Smooth muscle cell (in vitro differentiated cells): ENCODE data around the gene ZNF763. TPM values are rescaled to one million over a fixed set of nuclear protein-coding genes. Genes with fewer than 3 reads are reported as not detected.

ENCODE experiments used
- DNase-seq: peaks from one replicate; lab custom pipeline; 2025; ENCODE audit not compliant: unreplicated experiment; lab: John Stamatoyannopoulos, UW
- H2AFZ ChIP-seq: fragments of 200-600 bp; sonication (generic); 2 replicates; pipeline ENCODE4 v1.6.0; 2016; ENCODE audit warnings: antibody characterized with exemption, low read depth, mild to moderate bottlenecking
- H3F3A ChIP-seq: fragments of 200-600 bp; sonication (generic); 2 replicates; pipeline ENCODE4 v1.6.0; 2017; ENCODE audit warnings: antibody characterized with exemption, low read depth
- H3K27ac ChIP-seq: fragments of 200-600 bp; sonication (generic); 2 replicates; pipeline ENCODE4 v1.5.1; 2016; ENCODE audit warnings: low read depth, mild to moderate bottlenecking
- H3K27me3 ChIP-seq: fragments of 200-600 bp; sonication (generic); 2 replicates; pipeline ENCODE4 v1.6.1; 2016; ENCODE audit warnings: low read depth, mild to moderate bottlenecking
- H3K36me3 ChIP-seq: fragments of 200-600 bp; sonication (generic); 2 replicates; pipeline ENCODE4 v1.5.1; 2016; ENCODE audit warnings: low read depth
- H3K4me1 ChIP-seq: fragments of 200-600 bp; sonication (generic); 2 replicates; pipeline ENCODE4 v1.5.1; 2016; ENCODE audit warnings: low read depth
- H3K4me2 ChIP-seq: fragments of 200-600 bp; sonication (generic); 2 replicates; pipeline ENCODE4 v1.6.0; 2016; ENCODE audit warnings: mild to moderate bottlenecking
- H3K4me3 ChIP-seq: fragments of 200-600 bp; sonication (generic); 2 replicates; pipeline ENCODE4 v1.5.1; 2016; ENCODE audit warnings: mild to moderate bottlenecking
- H3K79me2 ChIP-seq: fragments of 200-600 bp; sonication (generic); 2 replicates; pipeline ENCODE4 v1.6.0; 2016; ENCODE audit warnings: low read depth, mild to moderate bottlenecking
- H3K9ac ChIP-seq: fragments of 200-600 bp; sonication (generic); 2 replicates; pipeline ENCODE4 v1.6.0; 2016; ENCODE audit warnings: low read depth
- H3K9me3 ChIP-seq: fragments of 200-600 bp; sonication (generic); replicated peaks from 2 replicates; pipeline ENCODE4 v1.5.1; 2016; ENCODE audit warnings: low read depth
- H4K20me1 ChIP-seq: fragments of 200-600 bp; sonication (generic); 2 replicates; pipeline ENCODE4 v1.6.0; 2016; ENCODE audit warnings: low read depth
- CTCF ChIP-seq: fragments of 200-600 bp; sonication (generic); IDR thresholded peaks from 2 replicates; pipeline ENCODE4 v1.5.1; 2017; ENCODE audit warnings: borderline replicate concordance, mild to moderate bottlenecking, antibody characterized with exemption; ENCODE audit not compliant: insufficient read depth, poor library complexity, severe bottlenecking
- WGBS: methylation state at CpG from one replicate; pipeline ENCODE4 v1.1.7; 2016; ENCODE audit warnings: low lambda C conversion rate; 5-methylcytosine and 5-hydroxymethylcytosine counted together
- polyA plus RNA-seq: library from polyadenylated mRNA; unstranded; fragments of >200 nt; fragmentation: Nextera tagmentation; extraction: Ambion mirVana; gene quantifications from 2 replicates; pipeline ENCODE4 v1.2.1, GENCODE V29; 2016
- total RNA-seq: library from RNA; depleted of rRNA; stranded (reverse); fragments of >200 nt; gene quantifications from 2 replicates; pipeline ENCODE4 v1.2.3, GENCODE V29; 2014

Gene ZNF763
- total and polyA plus RNA-seq, 2 experiments from 2014 or later, result 0.53 to 1.6 TPM

- no peak overlapping the region for H3K9ac ChIP-seq
- H3K4me2 ChIP-seq, result no peak overlapping the region
- DNase-seq, result no peak
- no peak overlapping the region for H3K27ac ChIP-seq
- H3K79me2 ChIP-seq, result peaks cover 14% of the 10 kb centered on the region
- 91% methylated on average over 1 of the region's 1 CpG for WGBS
- H3K36me3 ChIP-seq, result no peaks in the 10 kb centered on the region
- no peak overlapping the region for H2AFZ ChIP-seq
- TF ChIP-seq CTCF, result no peak
- no peaks in the 10 kb centered on the region for H3K9me3 ChIP-seq
- no peaks in the 10 kb centered on the region for H3K27me3 ChIP-seq
- H4K20me1 ChIP-seq, result no peaks in the 10 kb centered on the region
- no peaks in the 10 kb centered on the region for H3K4me1 ChIP-seq
- H3F3A ChIP-seq, result no peaks in the 10 kb centered on the region
- no peak overlapping the region for H3K4me3 ChIP-seq
Measured at GRCh38 chr19:11995174-11995573, 30.3 kb downstream of the ZNF763 start.

- no peak for DNase-seq
- H3K4me2 ChIP-seq, result no peak overlapping the region
- peaks cover 4% of the 10 kb centered on the region for H3K79me2 ChIP-seq
Measured at GRCh38 chr19:12000152-12000981, 35.5 kb downstream of the ZNF763 start.

GRCh38 chr19:12015015-12015752, 50.3 kb downstream of the ZNF763 start:
- H3K4me2 ChIP-seq, result no peak overlapping the region
- 98% methylated on average over 9 of the region's 9 CpGs for WGBS
- peaks cover 54% of the 10 kb centered on the region for H3K36me3 ChIP-seq

More at GRCh38 chr19:12000152-12000981, 35.5 kb downstream of the ZNF763 start:
- H3K9ac ChIP-seq, result no peak overlapping the region
- no peaks in the 10 kb centered on the region for H4K20me1 ChIP-seq
- H2AFZ ChIP-seq, result no peak overlapping the region
- WGBS, result 91% methylated on average over 9 of the region's 9 CpGs
- H3K9me3 ChIP-seq, result no peaks in the 10 kb centered on the region
- H3F3A ChIP-seq, result no peaks in the 10 kb centered on the region
- no peak overlapping the region for H3K27ac ChIP-seq
- no peak overlapping the region for H3K4me3 ChIP-seq
- no peaks in the 10 kb centered on the region for H3K36me3 ChIP-seq
- H3K4me1 ChIP-seq, result no peaks in the 10 kb centered on the region
- no peak for TF ChIP-seq CTCF
- no peaks in the 10 kb centered on the region for H3K27me3 ChIP-seq

More at GRCh38 chr19:12015015-12015752, 50.3 kb downstream of the ZNF763 start:
- TF ChIP-seq CTCF, result no peak
- H3K9ac ChIP-seq, result no peak overlapping the region
- peaks cover 60% of the 10 kb centered on the region for H3K9me3 ChIP-seq
- H3K4me3 ChIP-seq, result peak overlapping the region; percentile 9
- H3K27ac ChIP-seq, result no peak overlapping the region
- peaks cover 11% of the 10 kb centered on the region for H3F3A ChIP-seq
- no peaks in the 10 kb centered on the region for H3K27me3 ChIP-seq
- no peaks in the 10 kb centered on the region for H3K4me1 ChIP-seq
- H4K20me1 ChIP-seq, result no peaks in the 10 kb centered on the region
- H2AFZ ChIP-seq, result no peak overlapping the region
- no peak for DNase-seq
- no peaks in the 10 kb centered on the region for H3K79me2 ChIP-seq
